GM12891 (cell line): ENCODE measurements around the gene STX12.

Experiments
- POLR2A ChIP-seq: IDR thresholded peaks from 2 replicates; pipeline ENCODE4 v1.6.1; 2011; ENCODE audit warnings: low read depth, low read length, control low read depth
- POLR2AphosphoS5 ChIP-seq: IDR thresholded peaks from 2 replicates; pipeline ENCODE4 v1.6.1; 2011; ENCODE audit warnings: low read depth, low read length, control low read depth
- TAF1 ChIP-seq: IDR thresholded peaks from 2 replicates; pipeline ENCODE4 v1.6.1; 2011; ENCODE audit warnings: low read depth, low read length, control low read depth

DNA sequence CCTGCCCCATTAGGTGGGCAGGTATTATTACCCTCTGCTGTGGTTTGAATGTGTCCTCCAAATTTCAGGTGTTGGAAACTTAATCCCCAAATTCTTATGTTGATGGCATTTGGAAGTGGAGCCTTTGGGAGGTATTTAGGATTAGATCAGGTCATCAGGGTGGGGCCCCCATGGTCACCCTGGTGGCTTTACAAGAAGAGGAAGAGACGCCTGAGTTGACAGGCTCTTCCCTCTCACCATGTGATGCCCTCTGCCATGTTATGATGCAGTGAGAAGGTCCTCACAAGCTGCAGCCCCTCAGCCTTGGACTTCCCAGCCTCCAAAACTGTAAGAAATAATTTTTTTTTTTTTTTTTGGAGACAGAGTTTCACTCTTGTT, 90.5 kb downstream of the STX12 start:
- no peak for TF ChIP-seq POLR2AphosphoS5
- TF ChIP-seq POLR2A, result no peak
- no peak for TF ChIP-seq TAF1
